SK-N-SH treated with all-trans-retinoic acid at 6 μM for 48 hours (cell line): ENCODE data around the gene OR5T3.

Source experiments
- BACH2 ChIP-seq: fragments of 250-450 bp; sonication (Bioruptor Pico); IDR thresholded peaks from 2 replicates; pipeline ENCODE4 v1.9.0; 2021; ENCODE audit warnings: mild to moderate bottlenecking, borderline replicate concordance
- CREB5 ChIP-seq: fragments of 250-450 bp; sonication (Bioruptor Pico); IDR thresholded peaks from 2 replicates; pipeline ENCODE4 v1.5.1; 2020; ENCODE audit warnings: low read depth, mild to moderate bottlenecking, moderate library complexity
- GLIS3 ChIP-seq: fragments of 250-450 bp; sonication (Bioruptor Pico); IDR thresholded peaks from 2 replicates; pipeline ENCODE4 v1.5.0; 2020; ENCODE audit warnings: mild to moderate bottlenecking, moderate library complexity
- RARB ChIP-seq: fragments of 250-450 bp; sonication (Bioruptor Pico); IDR thresholded peaks from 2 replicates; pipeline ENCODE4 v1.8.0; 2021; ENCODE audit warnings: mild to moderate bottlenecking, moderate library complexity
- ZC3H10 ChIP-seq: fragments of 250-450 bp; sonication (Bioruptor Pico); IDR thresholded peaks from 2 replicates; pipeline ENCODE4 v1.5.1; 2021; ENCODE audit warnings: mild to moderate bottlenecking, moderate library complexity
- ZFP30 ChIP-seq: fragments of 450-650 bp; formaldehyde crosslinking; IDR thresholded peaks from 2 replicates; pipeline ENCODE4 v1.5.0; 2022; ENCODE audit warnings: mild to moderate bottlenecking, moderate library complexity
- ZNF8 ChIP-seq: fragments of 450-650 bp; formaldehyde crosslinking; IDR thresholded peaks from 2 replicates; pipeline ENCODE4 v1.5.0; 2020; ENCODE audit warnings: mild to moderate bottlenecking, moderate library complexity
- TF ChIP-seq, protein P1 (sequence below): fragments of 250-450 bp; sonication (Bioruptor Pico); IDR thresholded peaks from 2 replicates; pipeline ENCODE4 v1.8.0; 2020; ENCODE audit warnings: mild to moderate bottlenecking, moderate library complexity, borderline replicate concordance

- TF ChIP-seq GLIS3 (CRISPR knock-in tag) (no peak), BACH2 (CRISPR knock-in tag) (no peak), RARB (CRISPR knock-in tag) (no peak), ZC3H10 (CRISPR knock-in tag) (no peak), CREB5 (CRISPR knock-in tag) (no peak), ZFP30 (CRISPR knock-in tag) (no peak), ZNF8 (no peak)
- TF ChIP-seq, protein P1, sequence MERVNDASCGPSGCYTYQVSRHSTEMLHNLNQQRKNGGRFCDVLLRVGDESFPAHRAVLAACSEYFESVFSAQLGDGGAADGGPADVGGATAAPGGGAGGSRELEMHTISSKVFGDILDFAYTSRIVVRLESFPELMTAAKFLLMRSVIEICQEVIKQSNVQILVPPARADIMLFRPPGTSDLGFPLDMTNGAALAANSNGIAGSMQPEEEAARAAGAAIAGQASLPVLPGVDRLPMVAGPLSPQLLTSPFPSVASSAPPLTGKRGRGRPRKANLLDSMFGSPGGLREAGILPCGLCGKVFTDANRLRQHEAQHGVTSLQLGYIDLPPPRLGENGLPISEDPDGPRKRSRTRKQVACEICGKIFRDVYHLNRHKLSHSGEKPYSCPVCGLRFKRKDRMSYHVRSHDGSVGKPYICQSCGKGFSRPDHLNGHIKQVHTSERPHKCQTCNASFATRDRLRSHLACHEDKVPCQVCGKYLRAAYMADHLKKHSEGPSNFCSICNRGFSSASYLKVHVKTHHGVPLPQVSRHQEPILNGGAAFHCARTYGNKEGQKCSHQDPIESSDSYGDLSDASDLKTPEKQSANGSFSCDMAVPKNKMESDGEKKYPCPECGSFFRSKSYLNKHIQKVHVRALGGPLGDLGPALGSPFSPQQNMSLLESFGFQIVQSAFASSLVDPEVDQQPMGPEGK (CRISPR knock-in tag) = no peak
Observed at GRCh38 chr11:56271092-56271491, 19.0 kb downstream of the OR5T3 start.
